Ovary (tissue), 3 donors: Measurements from ENCODE around the gene CNTNAP1.

Experiments used
- POLR2A ChIP-seq: fragments of 450-650 bp; IDR thresholded peaks from one replicate; pipeline ENCODE4 v1.6.1; 2017; ENCODE audit warnings: antibody characterized with exemption, mild to moderate bottlenecking, moderate library complexity
- TF ChIP-seq, protein P1 (sequence below), 3 donors: fragments of 450-650 bp in 2 of 3; fragments of 200-600 bp in 1 of 3; IDR thresholded peaks; one replicate each; pipeline versions ENCODE4 v1.5.1 to v1.8.0; 2016 to 2022; ENCODE audit warnings: antibody characterized with exemption in 3 of 3, mild to moderate bottlenecking in 1 of 3
- donor health status: DM: no; HTN: no; CAD: no.

GRCh38 chr17:42670789-42671657 is 11.3 kb upstream of the CNTNAP1 start:
- TF ChIP-seq, protein P1, sequence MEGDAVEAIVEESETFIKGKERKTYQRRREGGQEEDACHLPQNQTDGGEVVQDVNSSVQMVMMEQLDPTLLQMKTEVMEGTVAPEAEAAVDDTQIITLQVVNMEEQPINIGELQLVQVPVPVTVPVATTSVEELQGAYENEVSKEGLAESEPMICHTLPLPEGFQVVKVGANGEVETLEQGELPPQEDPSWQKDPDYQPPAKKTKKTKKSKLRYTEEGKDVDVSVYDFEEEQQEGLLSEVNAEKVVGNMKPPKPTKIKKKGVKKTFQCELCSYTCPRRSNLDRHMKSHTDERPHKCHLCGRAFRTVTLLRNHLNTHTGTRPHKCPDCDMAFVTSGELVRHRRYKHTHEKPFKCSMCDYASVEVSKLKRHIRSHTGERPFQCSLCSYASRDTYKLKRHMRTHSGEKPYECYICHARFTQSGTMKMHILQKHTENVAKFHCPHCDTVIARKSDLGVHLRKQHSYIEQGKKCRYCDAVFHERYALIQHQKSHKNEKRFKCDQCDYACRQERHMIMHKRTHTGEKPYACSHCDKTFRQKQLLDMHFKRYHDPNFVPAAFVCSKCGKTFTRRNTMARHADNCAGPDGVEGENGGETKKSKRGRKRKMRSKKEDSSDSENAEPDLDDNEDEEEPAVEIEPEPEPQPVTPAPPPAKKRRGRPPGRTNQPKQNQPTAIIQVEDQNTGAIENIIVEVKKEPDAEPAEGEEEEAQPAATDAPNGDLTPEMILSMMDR (IDR thresholded peaks at IDR 0.05) = no peak
- no peak for TF ChIP-seq POLR2A
